HG03439 (cell line): ENCODE data around the gene STARD7.
"Not testable (repeated sequence)": the region's sequence is repeated elsewhere in the genome, so short reads cannot be mapped to it uniquely, and the experiment has no call there.

Experiments
- ATAC-seq: cut with Tn5 transposase; IDR thresholded peaks from one replicate; pipeline ENCODE4 v1.9.1; 2021; ENCODE audit warnings: mild to moderate bottlenecking, moderate library complexity; ENCODE audit not compliant: unreplicated experiment

Gene STARD7, protein sequence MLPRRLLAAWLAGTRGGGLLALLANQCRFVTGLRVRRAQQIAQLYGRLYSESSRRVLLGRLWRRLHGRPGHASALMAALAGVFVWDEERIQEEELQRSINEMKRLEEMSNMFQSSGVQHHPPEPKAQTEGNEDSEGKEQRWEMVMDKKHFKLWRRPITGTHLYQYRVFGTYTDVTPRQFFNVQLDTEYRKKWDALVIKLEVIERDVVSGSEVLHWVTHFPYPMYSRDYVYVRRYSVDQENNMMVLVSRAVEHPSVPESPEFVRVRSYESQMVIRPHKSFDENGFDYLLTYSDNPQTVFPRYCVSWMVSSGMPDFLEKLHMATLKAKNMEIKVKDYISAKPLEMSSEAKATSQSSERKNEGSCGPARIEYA

DNA sequence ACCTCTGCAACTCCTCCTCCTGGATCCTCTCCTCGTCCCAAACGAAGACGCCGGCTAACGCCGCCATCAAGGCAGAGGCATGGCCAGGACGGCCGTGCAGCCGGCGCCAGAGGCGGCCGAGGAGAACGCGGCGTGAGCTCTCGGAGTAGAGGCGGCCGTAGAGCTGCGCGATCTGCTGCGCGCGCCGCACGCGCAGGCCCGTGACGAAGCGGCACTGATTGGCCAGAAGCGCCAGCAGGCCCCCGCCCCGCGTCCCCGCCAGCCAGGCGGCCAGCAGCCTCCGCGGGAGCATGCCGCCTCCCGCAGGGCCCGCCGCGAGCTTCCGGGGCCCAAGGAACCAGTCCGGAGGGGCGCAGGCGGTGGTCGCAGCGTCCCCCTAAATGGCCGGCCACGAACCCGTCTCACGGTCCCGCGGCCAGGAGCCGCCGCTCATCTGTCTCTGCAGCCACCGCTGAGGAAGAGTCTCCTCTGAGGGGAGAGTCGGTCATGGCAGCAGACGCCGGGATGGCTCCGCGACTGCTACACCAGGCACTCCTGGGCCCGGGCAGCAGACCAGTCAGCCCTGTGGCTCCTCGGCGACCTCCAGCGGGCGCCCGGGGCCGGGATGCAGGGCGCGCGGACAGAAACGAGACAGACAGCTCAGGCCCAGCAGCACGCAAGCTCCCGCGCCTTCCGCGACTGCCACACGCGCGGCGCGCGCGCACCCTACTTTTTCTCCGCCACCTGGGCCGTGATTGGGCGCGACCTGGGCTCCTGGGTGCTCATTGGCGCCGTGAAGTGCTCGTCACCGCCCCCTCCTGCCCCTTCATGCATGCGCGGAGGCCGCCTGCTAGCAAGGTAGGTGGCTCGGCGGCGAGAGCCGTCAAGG is at the start of gene STARD7:
STARD7 (minus strand) TSS at position 685 of the 868 bp plus-strand sequence; CDS start at position 292, 393 bp downstream.
- peak; percentile 86 for ATAC-seq

DNA sequence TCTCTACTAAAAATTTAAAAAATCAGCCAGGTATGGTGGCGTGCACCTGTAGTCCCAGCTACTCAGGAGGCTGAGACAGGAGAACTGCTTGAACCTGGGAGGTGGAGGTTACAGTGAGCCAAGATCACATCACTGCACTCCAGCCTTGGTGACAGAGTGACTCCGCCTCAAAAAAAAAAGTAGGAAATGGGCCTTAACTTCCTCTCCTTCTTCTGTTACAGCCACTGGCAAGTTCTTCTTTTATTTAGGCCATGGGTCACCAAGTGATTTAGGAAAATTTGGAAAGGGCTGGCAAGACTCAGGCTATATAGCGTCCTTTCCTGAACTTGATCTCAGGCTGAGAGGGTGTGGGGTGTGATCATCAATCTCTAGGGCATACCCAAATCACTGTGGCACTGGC is 49.1 kb upstream of the STARD7 start:
- ATAC-seq, result not testable (repeated sequence)

DNA sequence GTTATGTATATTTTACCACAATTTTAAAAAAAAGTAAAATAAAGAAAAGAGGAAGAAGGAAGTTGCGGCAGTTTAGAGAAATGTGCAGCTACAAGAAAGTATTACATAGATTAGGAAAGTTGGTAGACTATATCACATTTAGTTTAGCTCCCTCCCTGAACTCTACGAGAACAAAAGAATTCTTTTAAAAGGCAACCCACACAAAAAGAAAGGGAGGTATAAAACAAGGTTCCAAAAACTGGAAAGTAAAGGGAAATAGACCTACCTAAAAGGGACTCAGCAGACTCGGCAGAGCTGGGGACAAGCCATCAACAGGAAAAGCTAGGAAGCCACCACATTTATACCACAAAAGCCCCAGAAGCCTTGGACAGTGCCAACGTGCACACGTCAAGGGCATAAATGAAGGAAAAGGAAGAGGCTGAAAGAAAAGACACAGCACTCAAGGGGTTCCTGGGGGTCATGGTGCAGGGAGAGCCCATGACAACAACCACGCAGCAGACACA is 48.0 kb upstream of the STARD7 start:
- ATAC-seq, result no peak

DNA sequence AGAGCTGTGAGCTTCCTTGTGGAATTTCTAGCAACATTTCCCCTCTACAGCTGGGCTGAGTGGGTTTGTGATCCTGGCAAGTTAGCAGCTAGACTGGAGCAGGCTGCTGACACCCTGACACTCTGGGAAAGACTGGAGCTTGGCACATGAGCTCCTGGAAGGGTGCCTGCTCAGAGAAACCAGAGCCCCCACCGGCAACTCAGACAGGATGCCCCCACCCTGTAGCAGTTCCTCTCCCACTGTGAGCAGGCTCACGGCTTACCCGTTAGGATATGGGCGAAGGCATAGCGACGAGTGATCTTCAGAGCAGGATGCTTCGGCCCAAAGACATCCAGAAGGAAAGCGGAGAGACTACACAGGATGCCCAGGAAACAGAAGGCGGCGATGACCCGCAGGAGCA is 45.9 kb upstream of the STARD7 start:
- ATAC-seq, result no peak

DNA sequence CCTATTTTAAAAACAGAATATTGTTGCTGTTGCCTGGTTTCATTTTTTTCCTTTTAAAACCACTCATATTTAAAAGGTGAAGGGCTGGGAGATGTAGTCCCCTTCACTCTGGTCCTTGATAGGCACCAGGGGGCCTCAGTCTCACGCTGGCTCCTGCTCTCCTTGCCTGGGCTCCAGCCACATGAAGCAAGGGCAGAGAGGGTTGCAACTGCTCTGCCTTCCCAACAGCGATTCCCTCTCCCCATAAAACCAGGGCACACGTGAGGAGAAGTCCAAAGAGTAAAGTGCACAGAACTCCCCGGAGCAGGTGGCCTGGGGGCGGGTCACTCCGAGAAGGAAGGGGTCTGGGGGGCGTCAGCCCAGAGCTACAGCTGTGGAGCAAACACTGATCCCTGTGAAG is 44.4 kb upstream of the STARD7 start:
- no peak for ATAC-seq

DNA sequence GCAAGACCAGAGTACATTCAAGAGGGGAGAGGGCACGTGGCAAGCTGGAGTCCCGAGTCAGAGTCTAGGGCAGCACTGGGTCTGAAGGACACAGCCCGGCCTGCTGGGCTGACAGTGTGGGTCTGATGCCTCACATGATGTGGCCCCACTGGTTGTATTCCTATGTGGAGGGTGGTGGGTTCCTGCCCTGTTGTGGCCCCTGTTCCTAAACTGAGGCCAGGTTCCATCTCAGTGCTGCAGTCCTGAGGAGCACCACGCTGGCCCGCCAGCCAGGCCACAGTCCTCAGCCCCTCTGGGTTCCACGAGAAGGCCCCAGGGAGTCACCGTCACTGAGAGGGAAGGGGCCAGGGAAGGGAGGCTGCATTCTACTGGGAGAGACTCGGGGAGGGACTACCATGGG is 43.9 kb upstream of the STARD7 start:
- ATAC-seq, result no peak

DNA sequence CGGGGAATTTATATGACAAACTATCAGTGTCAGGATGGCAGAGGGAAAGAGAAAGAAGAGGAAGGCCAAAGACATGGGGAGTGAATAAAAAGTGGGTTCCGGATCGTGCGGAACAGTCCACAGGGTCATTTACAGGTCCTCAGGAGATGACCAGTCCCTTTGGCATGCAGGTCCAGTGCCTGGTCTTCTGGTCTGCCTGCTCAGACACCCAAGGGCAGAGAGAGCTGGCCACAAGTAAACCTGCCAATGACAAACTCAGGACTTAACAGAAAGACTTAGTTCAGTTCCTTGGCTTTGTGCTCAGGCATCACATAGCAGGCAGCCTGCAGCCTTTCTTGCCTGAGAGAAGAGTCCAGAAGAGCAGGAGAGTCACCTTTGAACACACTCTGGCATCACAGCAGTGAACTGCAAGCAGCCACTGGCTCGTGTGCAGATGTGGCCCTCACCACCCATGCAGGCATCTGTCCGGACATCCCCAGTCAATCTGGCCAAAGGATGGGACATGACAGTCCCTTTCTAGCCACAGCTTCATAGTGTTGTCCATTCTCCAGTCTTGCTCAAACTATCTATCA is 43.2 kb upstream of the STARD7 start:
- no peak for ATAC-seq

DNA sequence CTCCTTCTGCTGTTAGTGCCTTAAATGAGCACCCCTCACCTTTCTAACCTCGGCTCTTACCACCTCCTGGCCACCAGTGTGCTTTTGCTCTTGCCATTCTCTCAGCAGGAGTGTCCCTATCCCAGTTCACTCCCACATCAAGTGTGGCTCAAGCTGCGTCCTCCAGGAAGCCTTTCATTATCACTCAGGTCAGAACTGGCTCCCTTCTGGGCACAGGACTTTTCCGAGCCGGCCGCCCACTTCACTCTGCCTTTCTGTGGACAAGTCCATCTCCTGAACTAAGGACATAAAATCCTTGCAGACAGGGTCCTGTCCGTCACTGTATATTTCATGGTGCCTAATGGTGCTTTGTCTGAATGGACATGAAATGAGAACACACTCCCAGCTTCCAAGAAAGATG is 41.6 kb upstream of the STARD7 start:
- ATAC-seq, result no peak

DNA sequence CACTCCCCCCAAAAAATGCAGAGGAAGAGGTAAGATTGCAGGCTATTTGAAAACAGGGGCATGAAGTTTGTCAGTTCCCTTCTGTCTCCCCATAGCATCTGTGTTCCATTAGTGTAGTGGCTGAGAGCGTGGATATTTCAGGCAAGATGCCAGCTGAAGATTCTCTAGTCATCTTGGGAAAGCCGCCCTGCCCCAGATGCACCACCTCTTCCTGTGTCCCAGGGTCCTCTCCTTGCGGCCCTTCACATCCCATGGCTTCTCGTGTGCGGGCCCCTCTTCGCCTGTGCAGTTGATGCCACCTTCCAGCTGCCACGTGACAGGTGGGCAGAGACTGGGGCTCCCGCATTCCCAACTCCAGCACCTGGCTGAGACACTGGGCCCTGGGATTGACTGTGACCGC is 41.0 kb upstream of the STARD7 start:
- ATAC-seq, result no peak

DNA sequence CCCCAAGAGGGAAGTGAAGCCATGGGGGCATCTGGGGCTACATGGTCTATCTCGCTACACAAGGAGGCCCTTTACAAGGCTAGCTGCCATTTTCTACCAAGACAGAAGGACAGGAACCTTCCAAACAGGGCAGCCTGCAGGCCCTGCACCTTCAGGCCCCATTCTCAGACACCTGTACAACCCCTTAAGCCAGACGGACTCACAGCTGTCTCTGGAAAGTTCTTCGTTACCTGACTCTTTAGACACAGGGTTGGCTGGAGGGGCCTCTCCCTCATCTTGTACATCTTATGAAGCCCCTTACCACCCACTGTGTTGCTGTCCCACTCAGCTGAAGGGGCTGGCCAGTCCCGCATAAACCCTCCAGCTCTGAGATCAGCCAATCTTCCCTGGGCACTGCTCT is 40.0 kb upstream of the STARD7 start:
- ATAC-seq, result no peak

DNA sequence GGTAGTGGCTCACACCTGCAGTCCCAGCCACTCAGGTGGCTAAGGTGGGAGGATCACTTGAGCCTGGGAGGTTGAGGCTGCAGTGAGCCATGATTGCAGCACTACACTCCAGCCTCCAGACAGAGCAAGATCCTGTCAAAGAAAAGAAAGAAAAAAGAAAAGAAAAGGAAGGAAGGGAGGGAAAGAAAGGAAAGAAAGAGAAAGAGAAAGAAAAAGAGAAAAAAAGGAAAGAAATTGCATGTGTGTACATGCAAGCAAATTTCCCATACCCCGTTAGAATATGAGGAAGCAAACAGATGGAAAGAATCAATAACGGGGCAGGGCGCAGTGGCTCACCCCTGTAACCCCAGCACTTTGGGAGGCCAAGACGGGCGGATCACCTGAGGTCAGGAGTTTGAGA is 39.3 kb upstream of the STARD7 start:
- no peak for ATAC-seq

DNA sequence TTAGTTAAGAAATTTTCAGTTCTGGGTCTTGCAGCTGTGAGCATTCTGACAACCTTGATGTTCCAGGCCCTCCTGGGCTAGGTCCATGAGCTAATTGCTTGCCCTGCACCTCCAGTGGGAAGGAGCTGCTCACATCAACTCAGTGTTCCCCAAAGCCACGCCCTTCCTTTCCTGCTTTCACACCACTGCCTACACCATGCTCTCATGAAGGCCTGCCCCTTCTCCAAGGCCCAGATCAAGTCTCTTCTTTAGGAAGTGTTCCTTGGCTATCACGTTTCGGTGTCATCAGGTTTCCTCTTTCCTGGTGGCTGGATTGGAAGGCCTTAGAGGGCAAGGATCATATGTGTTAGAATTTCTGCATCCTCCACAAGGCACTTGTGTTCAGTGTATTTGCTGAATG is 38.4 kb upstream of the STARD7 start:
- no peak for ATAC-seq

DNA sequence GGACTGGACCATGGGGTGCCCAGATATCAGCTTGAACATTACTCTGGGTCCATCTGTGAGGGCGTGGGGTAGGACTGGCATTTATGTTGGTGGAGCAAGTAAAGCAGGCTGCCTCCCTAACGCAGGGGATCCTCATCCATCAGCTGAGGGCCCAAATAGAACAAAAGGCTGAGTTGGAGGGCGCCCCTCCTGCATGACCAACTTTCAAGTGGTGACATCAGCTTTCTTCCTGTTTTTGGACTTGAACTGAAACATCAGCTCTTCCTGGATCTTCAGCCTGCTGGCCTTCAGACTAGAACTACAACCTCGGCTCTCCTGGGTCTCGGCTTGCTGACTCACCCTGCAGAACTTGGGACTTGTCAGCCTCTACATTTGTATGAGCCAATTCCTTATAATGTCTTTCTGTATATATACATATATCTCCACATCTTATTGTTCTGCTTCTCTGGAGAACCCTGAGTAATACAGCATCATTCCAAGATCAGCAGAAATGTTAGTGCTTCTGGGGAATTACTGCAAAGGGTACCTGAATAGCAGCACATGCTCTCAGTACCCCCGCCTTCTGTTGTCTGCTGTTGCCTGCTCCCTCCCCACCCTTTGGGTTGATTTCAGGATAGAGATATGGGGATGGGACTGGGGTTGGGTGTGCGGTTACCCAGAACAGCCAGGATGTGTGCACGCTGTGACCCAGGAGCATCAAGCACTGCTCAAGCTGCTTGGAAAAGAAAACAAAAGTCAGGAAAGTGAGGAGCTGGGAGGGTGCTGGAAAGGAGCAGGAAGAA is 37.2 kb upstream of the STARD7 start:
- ATAC-seq, result no peak

DNA sequence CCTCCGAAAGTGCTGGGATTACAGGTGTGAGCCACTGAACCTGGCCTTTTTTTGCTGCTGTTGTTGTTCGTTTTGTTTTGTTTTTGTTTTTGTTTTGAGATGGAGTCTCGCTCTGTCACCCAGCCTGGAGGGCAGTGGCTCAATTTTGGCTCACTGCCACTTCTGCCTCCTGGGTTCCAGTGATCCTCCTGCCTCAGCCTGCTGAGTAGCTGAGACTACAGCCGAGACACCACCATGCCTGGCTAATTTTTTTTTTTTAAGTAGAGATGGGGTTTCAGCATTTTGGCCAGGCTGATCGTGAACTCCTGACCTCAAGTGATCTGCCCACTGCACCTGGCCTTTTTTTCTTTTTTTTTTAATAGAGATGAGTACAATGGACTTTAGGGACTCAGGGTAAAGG is 35.2 kb upstream of the STARD7 start:
- no peak for ATAC-seq

DNA sequence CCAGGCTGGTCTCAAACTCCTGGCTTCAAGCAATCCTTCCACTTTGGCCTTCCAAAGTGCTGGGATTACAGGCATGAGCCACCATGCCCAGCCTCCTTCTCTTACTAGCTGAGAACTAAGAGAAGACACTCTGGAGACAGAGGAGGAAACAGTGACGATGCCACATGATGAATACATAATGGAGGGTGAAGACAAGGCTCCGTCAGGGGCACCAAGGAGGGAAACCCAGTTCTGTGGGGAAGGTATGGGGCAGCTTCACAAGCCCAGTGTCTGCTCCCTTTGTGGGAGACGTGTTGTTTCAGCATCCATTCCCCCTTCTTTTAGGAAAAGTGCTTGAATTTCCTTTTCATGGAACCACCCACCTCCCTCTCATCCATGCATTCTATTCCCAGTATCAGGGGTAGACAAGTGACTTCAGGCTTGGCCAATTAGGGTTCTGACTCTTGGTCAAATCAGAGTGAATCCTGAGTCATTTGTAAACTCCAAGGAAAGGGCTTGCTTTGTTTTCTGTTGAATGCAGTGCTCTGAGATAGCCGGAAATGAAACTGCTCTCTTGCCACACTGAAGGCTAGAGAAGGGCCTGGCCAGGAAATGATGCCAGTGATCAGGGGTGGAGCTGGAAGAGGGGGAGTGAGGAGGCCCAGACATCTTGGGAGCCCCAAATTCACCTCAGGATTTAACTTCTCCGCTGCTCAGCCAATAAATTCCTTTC is 33.4 kb upstream of the STARD7 start:
- ATAC-seq, result peak; percentile 72

DNA sequence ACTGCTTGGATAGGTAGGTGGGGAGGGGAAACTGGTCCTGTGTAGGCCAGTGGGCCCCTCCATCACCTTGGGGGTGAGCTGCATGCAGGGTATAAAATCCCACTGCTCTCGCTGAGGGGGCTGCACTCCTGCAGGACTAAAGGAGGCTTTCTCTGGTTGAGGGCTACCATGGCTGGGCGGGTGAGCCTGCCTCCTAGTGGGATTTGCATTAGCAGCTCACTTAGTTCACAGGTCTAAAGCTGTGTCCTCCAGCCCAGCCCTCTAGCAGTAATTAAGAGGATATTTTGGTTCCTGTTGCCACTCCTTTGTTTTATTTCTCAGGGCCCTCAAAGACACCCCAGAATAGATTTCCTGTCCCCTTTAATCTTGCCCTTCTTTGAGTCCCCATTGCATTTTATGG is 32.6 kb upstream of the STARD7 start:
- no peak for ATAC-seq

DNA sequence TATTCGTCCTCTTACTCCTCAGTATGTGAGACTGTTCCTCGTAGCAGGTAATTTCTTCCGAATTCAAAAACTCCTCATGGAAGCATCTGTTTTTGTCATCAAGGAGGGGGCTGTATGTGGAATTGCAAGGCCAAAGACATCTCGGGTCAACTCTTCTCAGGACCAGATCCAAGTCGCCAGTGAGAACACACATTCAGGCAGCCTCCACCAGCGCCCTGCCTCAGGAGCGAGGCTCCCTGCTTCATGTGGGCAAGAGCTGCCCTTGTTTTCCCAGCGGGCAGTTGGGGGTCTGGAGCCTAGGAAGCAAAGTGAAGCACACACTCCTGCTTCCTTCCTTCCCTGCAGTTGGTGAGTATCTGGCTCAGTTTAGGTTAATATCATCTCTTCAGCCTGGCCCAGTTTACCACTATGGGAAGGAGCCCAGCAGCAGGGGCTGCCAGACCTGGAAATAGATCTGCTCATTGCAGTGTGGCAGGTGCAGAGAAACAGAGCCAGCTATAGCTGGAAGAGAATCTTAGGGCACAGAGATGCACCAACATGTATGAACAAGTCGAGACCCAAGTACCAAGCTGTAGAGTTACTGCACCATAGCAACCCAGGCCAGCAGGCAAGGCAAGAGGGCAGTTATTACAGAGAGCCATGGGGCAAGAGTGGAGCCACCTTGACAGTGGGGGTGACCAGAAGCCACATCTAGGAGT is 31.9 kb upstream of the STARD7 start:
- ATAC-seq, result no peak

DNA sequence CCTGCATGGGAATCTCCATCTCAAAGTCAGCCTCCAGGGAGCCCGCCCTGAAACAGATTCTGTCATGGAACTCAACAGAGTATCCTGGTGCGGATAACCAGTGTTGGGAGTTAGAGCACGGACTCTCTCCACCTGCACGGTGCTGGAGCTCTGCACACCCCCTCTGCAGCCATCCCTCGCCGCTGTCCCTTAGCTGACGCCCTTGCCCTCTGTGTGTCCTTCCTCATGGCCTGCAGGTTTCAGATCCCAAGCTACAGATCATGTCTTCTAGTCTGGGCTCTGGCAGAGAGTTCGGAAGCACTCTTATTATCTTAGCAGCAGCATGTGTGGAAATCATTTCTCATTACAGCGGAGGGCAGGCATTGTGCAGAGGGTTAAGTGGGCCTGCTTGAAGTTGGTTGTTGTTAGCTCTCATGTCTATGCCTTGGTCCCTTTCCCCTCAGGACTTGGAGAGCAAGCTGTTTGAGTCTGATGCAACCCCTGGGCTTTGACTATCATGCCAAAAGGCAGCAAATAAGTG is 31.2 kb upstream of the STARD7 start:
- ATAC-seq, result no peak

DNA sequence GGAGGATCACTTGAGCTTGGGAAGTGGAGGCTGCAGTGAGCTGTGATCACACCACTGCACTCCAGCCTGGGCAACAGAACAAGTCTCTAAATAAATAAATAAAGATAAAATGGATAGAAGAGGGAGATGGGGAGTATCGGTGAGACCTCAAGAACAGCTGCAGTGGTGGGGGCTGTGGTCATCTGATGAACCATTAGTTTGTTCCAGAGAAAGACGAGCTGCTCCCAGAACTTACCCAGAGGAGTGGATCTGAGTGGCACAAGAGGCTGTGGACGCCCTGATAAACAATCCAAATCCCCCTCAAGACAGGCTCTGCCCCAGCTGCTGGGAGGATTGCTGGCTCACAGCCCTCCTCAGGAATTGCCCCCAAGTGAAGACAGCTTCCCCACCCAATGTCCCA is 30.5 kb upstream of the STARD7 start:
- no peak for ATAC-seq
